Upper lobe of left lung (tissue), 6 donors: ENCODE results near the gene CLBA1. TPM values are rescaled to one million over a fixed set of nuclear protein-coding genes. Genes with fewer than 3 reads are reported as not detected.

Source experiments
- ATAC-seq, 2 donors: fragments of 200-7000 bp; cut with Tn5 transposase; one replicate each; pipeline ENCODE4 v1.9.1; 2022; ENCODE audit warnings: mild to moderate bottlenecking in 2 of 2, moderate library complexity in 2 of 2; ENCODE audit not compliant: low FRiP score in 2 of 2
- DNase-seq, 2 donors: peaks; one replicate each; pipeline ENCODE4 v3.0.0-alpha.2; 2019 to 2020
- H3K27ac ChIP-seq, 4 donors: fragments of 200-600 bp; sonication (generic); one replicate each; pipeline ENCODE4 v1.5.1; 2016 to 2019
- H3K27me3 ChIP-seq, 4 donors: fragments of 200-600 bp; sonication (generic); one replicate each; pipeline ENCODE4 v1.5.1; 2017 to 2019
- H3K36me3 ChIP-seq, 4 donors: fragments of 200-600 bp; sonication (generic); one replicate each; pipeline ENCODE4 v1.5.1; 2016 to 2019
- H3K4me1 ChIP-seq, 4 donors: fragments of 200-600 bp; sonication (generic); one replicate each; pipeline ENCODE4 v1.5.1; 2018 to 2019
- H3K4me3 ChIP-seq, 4 donors: fragments of 200-600 bp; sonication (generic); one replicate each; pipeline ENCODE4 v1.5.1; 2017 to 2019; ENCODE audit warnings: mild to moderate bottlenecking in 2 of 4, moderate library complexity in 1 of 4
- H3K9me3 ChIP-seq, 4 donors: fragments of 200-600 bp; sonication (generic); one replicate each; pipeline ENCODE4 v1.5.1; 2018 to 2019
- CTCF ChIP-seq, 6 experiments: fragments of 450-650 bp in 4 of 6; fragments of 200-600 bp in 2 of 6; sonication (generic) in 2 of 6; IDR thresholded peaks; one replicate each; pipeline ENCODE4 v1.5.1; 2016 to 2019; ENCODE audit warnings: antibody characterized with exemption in 6 of 6
- EP300 ChIP-seq, 4 donors: sonication (generic); formaldehyde crosslinking; IDR thresholded peaks; one replicate each; pipeline ENCODE4 v1.5.1; 2017; ENCODE audit warnings: antibody characterized with exemption in 4 of 4, control low read depth in 2 of 4
- POLR2A ChIP-seq, 4 donors: fragments of 450-650 bp; IDR thresholded peaks; one replicate each; pipeline ENCODE4 v1.5.1; 2016 to 2017; ENCODE audit warnings: antibody characterized with exemption in 4 of 4, mild to moderate bottlenecking in 2 of 4
- POLR2AphosphoS5 ChIP-seq, 2 donors: sonication (generic); formaldehyde crosslinking; IDR thresholded peaks; one replicate each; pipeline ENCODE4 v1.5.1; 2017; ENCODE audit warnings: antibody characterized with exemption in 2 of 2
- WGBS, 2 donors: methylation state at CpG; one replicate each; pipeline ENCODE4 v1.1.5; 2017 to 2018; 5-methylcytosine and 5-hydroxymethylcytosine counted together
- total RNA-seq, 6 donors: library from RNA; depleted of rRNA in 4 of 6; stranded (reverse); fragments of >200 nt in 4 of 6; gene quantifications; one replicate each; pipeline versions ENCODE4 v1.1.0 to v1.2.1, GENCODE V29; 2016 to 2021
- donor health status: DM: no; HTN: no; CAD: no; lungs with moderate emphysema.
- donor health status: DM: no; HTN: yes; CAD: no; lungs with severe emphysema.

CLBA1 gene
- total RNA-seq = 10 to 100 TPM; 11.1 to 44.0 (median 13.3) TPM

DNA sequence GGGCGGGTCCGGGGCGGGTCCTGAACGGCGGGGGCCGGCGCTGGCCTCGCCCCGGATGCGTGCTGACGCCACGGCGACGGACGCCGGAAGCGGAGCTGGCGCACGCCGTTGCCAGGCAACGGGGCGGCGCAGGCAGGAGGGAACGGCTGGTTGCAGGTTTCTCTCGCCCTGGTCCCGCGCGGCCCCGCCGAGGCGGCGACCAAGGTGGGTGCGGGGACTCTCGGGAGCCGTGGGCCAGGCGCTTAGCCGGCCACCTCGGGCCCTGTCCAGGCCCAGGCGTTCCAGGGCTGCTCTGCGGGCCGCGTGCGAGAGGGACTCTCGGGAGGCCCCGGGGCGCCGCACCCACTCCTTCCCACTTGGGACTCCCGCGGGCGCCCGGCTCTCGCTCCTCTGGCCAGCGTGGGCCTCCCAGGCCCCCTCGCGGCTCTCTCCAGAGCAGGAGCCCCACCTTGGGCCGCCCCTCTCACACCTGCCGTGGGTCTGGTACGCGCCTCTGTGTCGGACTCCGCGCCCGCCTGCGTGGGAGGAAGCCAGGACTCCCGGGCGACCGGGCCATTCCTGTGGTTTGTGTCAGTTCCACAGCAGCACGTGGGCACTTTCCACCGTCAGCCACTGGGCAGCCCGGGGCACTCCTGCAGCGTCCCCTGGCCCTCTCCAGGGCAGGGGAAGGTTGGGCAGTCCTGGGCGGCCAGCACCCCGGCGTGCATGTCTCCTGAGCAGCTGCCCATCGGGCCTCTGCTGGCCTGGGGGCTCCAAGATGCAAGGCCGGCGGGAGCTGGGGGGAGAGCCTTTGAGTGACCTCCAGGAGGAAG, at the start of gene CLBA1:
CLBA1 (plus strand) TSS at position 114 of the 812 bp plus-strand sequence; CDS start at position 758, 644 bp downstream.
- Histone ChIP-seq H3K27ac (peak within 1 kb of the TSS; percentile 52 to 80 (median 68)), H3K27me3 (no peaks in the 10 kb centered on the region), H3K36me3 (peaks cover 0 to 2% (median 0%) of the 10 kb centered on the region in 4 donors), H3K4me3 (peak within 1 kb of the TSS; percentile 91 to 98 (median 93)), H3K9me3 (no peaks in the 10 kb centered on the region), H3K4me1 (peaks cover 11 to 19% (median 15%) of the 10 kb centered on the region in 4 donors)
- 0 to 2% methylated on average over 9 of the region's 77 CpGs for WGBS, 2 donors
- DNase-seq (peak; percentile 92 to 98), ATAC-seq (peak; percentile 89 to 96)
- TF ChIP-seq POLR2A (IDR thresholded peaks at IDR 0.05) (peak in 2 of 4 donors; percentile 33 to 70), POLR2AphosphoS5 (IDR thresholded peaks at IDR 0.05) (peak; percentile 65 to 79), EP300 (IDR thresholded peaks at IDR 0.05) (peak in 1 of 4 donors; percentile 10), CTCF (IDR thresholded peaks at IDR 0.05) (peak in 1 of 6 experiments; percentile 13)

DNA sequence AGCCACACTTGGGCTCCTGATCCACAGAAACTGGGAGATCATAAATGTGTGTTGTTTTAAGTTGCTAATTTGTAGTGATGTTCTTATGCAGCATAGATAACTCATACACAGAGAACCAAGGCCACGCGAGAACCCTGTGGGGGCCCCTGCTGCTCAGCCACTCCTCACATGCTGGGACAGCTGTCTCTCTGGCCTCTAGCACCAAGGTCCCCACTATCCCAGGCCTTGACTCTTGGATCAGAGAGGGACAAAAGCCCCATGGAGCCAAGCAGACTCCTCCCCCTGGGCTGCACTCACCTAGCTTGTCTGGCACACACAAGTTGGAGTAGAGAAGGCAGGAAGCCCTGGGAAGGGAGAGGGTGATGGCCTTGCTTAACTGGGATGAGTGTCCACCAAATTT, 49.6 kb upstream of the CLBA1 start:
- H3K4me3 ChIP-seq = no peak overlapping the region
- DNase-seq (no peak), ATAC-seq (no peak)
- TF ChIP-seq EP300 (IDR thresholded peaks at IDR 0.05) (no peak), POLR2A (IDR thresholded peaks at IDR 0.05) (no peak), CTCF (IDR thresholded peaks at IDR 0.05) (no peak), POLR2AphosphoS5 (IDR thresholded peaks at IDR 0.05) (no peak)
- peaks cover 10 to 26% (median 13%) of the 10 kb centered on the region in 4 donors for H3K4me1 ChIP-seq
- no peak overlapping the region for H3K27ac ChIP-seq
- H3K27me3 ChIP-seq = peaks cover 0 to 4% (median 0%) of the 10 kb centered on the region in 4 donors
- WGBS, 2 donors = 72 to 100% methylated on average over 2 of the region's 2 CpGs
- no peaks in the 10 kb centered on the region for H3K36me3 ChIP-seq
- no peaks in the 10 kb centered on the region for H3K9me3 ChIP-seq

DNA sequence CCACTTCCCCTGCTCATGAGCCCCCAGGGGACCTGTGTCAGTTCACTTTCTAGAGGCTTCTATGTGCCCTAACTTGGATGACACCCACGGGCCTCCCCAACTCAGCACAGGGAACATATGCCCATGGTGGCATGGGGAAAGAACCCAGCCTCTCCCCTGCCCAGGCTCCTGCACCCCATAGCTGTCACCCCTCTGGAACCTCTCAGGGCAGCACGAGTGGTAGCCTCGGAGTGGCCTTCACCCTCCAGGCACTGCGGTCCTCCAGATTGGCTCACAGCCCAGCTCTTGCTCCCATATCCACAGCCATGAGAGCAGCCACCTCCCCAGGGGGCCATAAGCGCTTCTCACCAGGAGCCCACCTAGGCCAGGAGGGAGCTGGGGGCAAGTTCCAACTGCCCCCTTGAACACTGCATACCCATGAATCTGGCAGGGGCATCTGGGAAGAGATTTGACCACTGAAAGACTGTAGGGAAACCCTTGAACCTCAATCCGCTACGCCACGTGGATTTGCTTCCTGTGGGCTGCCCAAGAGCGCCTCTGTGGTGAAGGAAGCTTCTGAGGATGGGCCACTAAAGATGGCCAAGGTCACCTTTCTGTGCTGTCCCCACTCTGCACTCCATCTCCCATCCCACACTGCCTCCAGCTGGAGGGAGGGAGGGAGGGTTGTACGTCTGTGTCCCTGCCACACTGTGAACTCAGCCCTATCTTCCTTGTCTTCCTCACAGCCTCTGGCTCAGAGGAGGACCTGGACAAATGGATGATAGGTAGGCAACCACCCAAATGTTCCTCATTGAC, 49.0 kb upstream of the CLBA1 start:
- TF ChIP-seq POLR2A (IDR thresholded peaks at IDR 0.05) (no peak), EP300 (IDR thresholded peaks at IDR 0.05) (no peak), POLR2AphosphoS5 (IDR thresholded peaks at IDR 0.05) (no peak)
- Histone ChIP-seq H3K27me3 (peaks cover 0 to 4% (median 0%) of the 10 kb centered on the region in 4 donors), H3K9me3 (no peaks in the 10 kb centered on the region), H3K27ac (no peak overlapping the region), H3K4me3 (no peak overlapping the region), H3K36me3 (no peaks in the 10 kb centered on the region), H3K4me1 (peaks cover 10 to 26% (median 13%) of the 10 kb centered on the region in 4 donors)
- no peak for ATAC-seq
- WGBS, 2 donors = 63 to 73% methylated on average over 7 to 10 of the region's 10 CpGs
- DNase-seq = no peak

GRCh38 chr14:104937161-104937560, 48.4 kb upstream of the CLBA1 start:
- Histone ChIP-seq H3K4me1 (peaks cover 9 to 21% (median 11%) of the 10 kb centered on the region in 4 donors), H3K27me3 (peaks cover 0 to 4% (median 0%) of the 10 kb centered on the region in 4 donors), H3K27ac (no peak overlapping the region), H3K36me3 (no peaks in the 10 kb centered on the region), H3K4me3 (no peak overlapping the region), H3K9me3 (no peaks in the 10 kb centered on the region)
- DNase-seq = peak in 1 of 2 donors; percentile 30
- TF ChIP-seq POLR2AphosphoS5 (IDR thresholded peaks at IDR 0.05) (no peak), POLR2A (IDR thresholded peaks at IDR 0.05) (no peak), CTCF (IDR thresholded peaks at IDR 0.05) (no peak), EP300 (IDR thresholded peaks at IDR 0.05) (no peak)
- 88 to 89% methylated on average over 1 to 4 of the region's 4 CpGs for WGBS, 2 donors
- ATAC-seq = no peak
